GM12892 (cell line): ENCODE results near the gene STPG2.

Source experiments
- DNase-seq: peaks from one replicate; pipeline ENCODE4 v3.0.0; 2011; ENCODE audit not compliant: insufficient read length
- FAIRE-seq: peaks from 2 replicates; lab custom pipeline; 2011; peaks lifted over from hg19 to GRCh38; lab: Jason Lieb, UNC
- POLR2A ChIP-seq: IDR thresholded peaks from 2 replicates; pipeline ENCODE4 v1.6.1; 2011; ENCODE audit warnings: low read depth, low read length, control low read depth
- POLR2AphosphoS5 ChIP-seq: IDR thresholded peaks from 2 replicates; pipeline ENCODE4 v1.6.1; 2011; ENCODE audit warnings: low read depth, low read length, control low read depth
- TAF1 ChIP-seq: IDR thresholded peaks from 2 replicates; pipeline ENCODE4 v1.6.1; 2011; ENCODE audit warnings: low read depth, mild to moderate bottlenecking, control low read depth, low read length, borderline replicate concordance

Gene STPG2

DNA sequence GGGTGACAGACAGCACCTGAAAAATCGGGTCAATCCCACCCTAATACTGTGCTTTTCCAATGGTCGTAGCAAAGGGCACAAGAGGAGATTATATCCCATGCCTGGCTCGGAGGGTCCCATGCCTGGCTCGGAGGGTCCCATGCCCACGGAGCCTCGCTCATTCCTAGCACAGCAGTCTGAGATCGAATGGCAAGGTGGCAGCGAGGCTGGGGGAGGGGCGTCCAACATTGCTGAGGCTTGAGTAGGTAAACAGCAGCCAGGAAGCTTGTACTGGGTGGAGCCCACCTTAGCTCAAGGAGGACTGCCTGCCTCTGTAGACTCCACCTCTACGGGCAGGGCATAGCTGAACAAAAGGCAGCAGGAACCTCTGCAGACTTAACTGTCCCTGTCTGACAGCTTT, 365.1 kb downstream of the STPG2 start:
- FAIRE-seq (no peak), DNase-seq (no peak)
- no peak for TF ChIP-seq POLR2AphosphoS5
- no peak for TF ChIP-seq POLR2A
- TF ChIP-seq TAF1: no peak

DNA sequence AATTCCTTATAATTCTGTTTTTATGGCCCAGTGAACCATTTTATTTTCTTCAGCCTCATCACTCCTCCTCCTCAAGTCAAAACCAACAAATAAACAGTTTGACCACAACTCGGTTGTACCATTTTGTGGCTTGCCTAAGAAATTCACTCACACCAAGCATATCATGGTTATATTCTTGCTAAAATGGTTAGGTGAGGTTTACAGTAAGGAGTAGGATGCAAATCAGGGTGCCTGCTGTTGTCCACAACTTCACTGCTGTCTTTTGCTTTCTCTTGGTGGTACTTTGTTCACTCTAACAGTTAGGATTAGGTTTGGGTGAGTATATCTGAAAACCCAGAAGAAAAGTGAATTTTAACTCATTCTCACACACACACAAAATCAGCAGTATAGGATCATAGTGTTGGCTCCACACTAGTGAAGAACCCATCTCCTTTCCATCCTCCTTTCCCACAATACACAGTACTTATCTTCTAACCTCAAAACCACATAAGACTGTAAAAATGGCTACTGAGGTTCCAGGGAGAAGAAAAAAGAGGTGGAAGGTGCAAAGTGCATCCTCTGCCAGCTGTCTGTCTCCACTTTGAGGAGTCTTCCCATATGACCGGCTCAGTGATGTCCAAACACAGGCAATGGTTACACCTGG, 368.8 kb downstream of the STPG2 start:
- TF ChIP-seq POLR2AphosphoS5 (no peak), TAF1 (no peak), POLR2A (no peak)
- no peak for DNase-seq
- FAIRE-seq: no peak

DNA sequence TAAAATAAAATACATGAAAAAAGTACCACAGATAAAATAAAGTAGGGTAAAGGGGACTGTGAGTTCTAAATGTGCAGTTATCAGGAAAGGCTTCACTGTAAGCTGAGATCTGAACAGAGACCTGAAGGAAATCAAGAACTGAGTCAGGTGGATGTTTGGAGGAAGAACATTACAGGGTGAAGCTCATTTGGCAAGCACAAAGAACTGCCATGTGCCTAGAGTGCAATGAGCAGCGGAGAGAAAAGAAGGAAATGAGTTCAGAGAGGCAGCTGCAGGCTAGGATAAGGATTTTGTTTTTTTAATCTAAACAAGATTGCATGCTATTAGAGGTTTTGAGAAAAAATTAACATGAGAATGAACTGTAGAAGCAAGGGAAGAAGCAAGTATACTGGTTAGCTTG, 373.1 kb downstream of the STPG2 start:
- DNase-seq: no peak
- TF ChIP-seq POLR2A: no peak
- no peak for TF ChIP-seq TAF1
- no peak for TF ChIP-seq POLR2AphosphoS5
- no peak for FAIRE-seq

DNA sequence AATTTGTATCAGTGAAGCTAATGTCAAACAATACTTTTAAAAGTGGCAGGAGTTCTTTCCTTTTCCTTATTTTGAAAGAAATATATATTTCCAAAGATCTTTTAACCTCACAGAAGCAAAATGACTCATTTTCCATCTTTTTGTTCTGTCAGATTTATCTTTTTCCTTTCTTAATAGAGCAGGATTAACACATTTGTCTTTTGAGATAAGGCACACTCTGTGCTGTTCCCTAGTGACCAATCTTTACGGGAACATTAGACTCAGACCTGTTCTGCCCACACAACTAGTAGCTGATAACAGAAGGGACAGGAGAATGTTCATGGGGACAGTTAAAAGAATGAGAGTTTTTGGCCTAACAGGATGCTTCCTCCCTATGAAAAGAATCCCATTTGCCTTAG, 381.2 kb downstream of the STPG2 start:
- no peak for TF ChIP-seq POLR2A
- TF ChIP-seq TAF1: no peak
- TF ChIP-seq POLR2AphosphoS5: no peak
- no peak for DNase-seq
- no peak for FAIRE-seq

DNA sequence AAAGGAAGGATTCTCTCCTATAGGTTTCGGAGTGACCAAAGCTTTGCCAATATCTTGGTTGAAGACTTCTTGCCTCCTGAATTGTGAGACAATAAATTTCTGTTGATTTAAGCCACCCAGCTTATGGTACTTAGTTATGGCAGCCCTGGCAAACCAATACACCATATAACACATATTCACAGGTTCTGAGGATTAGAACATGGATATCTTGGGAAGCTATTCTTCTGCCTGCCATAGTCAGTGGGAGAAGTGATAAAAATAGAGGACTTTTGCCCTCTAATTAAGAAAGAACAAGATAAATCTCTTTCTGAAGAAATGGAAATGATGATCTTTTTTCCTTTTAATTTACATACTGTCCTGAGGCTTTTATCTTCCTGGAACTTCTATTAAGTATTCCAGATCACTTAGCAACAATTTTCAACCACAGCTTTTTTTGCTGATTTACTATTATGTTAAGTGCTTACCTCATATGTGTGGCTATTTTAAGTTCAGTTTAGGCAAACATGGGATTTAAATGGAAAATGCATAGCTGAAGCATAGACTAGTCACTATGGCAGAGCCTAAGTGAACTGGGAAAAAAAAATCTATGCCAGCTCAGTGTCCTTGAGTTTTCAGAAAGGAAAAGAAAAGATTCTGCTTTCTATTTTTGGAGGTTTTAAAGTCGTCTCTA, 381.7 kb downstream of the STPG2 start:
- no peak for TF ChIP-seq POLR2AphosphoS5
- no peak for TF ChIP-seq POLR2A
- TF ChIP-seq TAF1: no peak
- DNase-seq (no peak), FAIRE-seq (no peak)

DNA sequence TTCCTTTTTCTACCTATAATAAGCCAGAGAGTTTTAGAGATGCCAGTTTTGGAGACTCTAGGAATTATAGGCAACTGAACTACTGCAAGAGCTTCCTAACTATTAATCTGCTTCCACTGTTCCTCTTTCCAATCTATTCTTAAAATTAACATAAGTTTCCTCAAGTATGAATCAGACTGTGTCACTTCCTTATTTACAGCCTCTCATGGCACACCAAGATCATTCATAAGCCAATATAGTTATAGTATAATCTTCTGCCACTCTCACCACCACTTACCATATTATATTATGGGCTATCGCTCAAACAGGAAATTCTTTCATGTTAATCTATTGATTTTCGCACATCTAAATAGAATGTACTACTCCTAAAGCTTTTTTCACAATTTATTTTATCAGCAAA, 383.5 kb downstream of the STPG2 start:
- DNase-seq: no peak
- no peak for TF ChIP-seq POLR2A
- TF ChIP-seq TAF1: no peak
- no peak for TF ChIP-seq POLR2AphosphoS5

DNA sequence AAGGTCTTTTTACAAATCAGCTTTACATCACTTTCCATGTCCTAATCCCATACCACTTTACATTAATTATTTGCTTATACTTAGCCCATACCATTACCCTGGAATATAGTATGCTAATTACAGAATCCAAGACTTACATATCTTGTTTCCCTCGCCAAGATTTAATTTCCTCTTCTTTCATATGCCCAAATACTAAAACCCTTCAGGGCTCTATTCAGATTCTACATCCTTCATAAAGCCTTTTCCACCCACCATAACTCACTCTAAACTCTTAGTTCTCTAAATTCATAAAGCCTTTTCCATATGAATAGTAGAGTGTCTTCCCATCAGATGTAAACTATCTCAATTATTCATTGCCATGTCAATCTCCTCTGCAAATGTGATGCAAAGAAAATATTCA, 390.7 kb downstream of the STPG2 start:
- no peak for DNase-seq
- no peak for TF ChIP-seq TAF1
- no peak for TF ChIP-seq POLR2A
- no peak for TF ChIP-seq POLR2AphosphoS5
- FAIRE-seq: no peak

More for the DNA sequence above, 383.5 kb downstream of the STPG2 start:
- no peak for FAIRE-seq

DNA sequence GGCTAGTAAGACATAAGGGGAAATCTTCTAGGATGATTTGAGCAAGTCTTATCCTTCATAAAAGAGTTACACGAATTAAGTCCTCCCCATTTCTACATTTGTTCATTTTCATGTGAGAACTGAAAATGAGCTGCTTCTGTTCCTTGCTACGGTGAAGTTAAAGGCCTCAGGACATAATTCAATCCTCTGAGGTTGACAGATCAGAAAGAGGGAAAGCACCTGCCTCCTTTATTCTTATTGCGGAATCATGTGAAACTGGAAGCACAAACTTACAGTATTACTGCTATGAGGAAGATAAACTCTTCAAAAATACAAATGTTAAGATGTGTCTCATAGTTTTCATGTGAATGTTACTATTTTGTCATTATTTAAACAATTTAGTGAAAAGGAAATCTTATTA, 395.3 kb downstream of the STPG2 start:
- TF ChIP-seq POLR2A (no peak), POLR2AphosphoS5 (no peak), TAF1 (no peak)
- DNase-seq: no peak
- no peak for FAIRE-seq

DNA sequence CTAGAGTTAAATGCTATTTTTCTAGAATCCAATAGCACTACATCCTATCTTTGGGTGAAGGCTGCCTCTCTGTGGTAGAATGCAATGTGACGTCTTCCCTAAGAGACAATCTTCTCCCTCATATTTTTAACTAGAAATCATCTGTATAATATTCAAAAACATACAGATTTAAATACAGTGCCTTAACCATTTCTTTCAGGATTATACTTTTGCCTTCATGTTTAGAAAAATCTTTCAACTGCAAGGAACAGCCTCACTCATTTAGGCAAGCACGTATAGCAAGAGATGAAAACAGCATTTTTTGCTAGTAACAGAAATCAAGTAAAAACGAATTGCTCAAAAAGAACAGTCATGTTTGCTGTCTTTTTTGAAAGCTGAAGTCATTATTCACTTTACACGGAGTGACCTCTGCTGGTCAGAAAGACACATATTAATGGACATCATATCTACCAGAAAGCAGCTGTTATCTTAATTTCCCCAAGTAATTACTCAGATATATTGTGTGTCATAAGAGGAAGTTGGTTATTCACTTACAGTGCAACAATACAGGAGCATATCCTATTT, 422.3 kb downstream of the STPG2 start:
- TF ChIP-seq POLR2A (no peak), POLR2AphosphoS5 (no peak), TAF1 (no peak)
- FAIRE-seq: no peak
- DNase-seq: no peak

DNA sequence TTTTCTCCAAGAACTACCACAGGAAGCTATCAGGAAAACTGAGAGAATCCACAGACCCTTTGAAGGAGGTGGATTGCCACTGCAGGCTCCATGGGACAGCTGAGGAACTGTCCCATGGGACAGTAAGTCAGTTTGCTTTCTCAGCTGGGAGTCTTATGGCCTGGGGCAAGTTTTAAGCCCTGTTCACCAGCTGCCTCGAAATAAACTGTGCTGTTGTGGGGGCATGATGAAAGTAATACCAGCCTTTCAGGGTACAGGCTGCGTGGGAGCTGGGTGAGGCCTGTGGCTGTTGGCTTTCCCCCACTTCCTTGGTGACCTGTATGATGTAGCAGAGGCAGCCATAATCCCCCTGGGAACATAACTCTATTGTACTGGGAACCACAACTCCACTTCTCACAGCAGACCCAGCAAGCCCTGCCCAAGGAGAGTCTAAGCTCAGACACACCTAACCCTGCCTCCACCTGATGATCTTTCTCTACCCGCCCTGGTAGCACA, 452.1 kb downstream of the STPG2 start:
- no peak for DNase-seq
- TF ChIP-seq TAF1: no peak
- TF ChIP-seq POLR2A: no peak
- no peak for TF ChIP-seq POLR2AphosphoS5
- no peak for FAIRE-seq

DNA sequence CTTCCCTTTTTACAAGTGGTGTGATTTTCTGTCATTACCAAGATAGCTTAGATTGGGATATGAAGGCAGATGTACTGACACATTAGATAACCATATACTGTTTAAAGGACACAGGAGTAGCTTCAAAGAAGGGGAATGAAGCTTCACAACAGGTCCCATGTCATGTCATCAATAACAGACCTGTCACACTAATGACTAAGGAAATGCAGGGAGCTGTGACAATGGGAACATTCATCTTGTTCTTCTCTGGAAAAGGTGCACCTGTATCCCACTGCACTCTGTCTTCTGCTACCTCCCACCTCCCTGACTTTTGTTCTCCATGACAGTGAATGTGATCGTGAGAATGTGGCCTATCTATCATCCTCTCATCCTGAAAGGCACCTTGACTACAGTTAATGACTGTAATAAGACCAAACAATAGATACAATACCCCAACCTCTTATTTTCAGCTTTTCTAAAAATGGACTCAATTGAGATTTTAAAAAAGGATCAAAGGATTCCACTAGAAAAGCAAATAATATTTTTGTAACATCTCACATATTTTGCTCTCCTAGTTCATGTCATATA, 472.5 kb downstream of the STPG2 start:
- TF ChIP-seq TAF1 (no peak), POLR2AphosphoS5 (no peak), POLR2A (no peak)
- FAIRE-seq: no peak
- no peak for DNase-seq

DNA sequence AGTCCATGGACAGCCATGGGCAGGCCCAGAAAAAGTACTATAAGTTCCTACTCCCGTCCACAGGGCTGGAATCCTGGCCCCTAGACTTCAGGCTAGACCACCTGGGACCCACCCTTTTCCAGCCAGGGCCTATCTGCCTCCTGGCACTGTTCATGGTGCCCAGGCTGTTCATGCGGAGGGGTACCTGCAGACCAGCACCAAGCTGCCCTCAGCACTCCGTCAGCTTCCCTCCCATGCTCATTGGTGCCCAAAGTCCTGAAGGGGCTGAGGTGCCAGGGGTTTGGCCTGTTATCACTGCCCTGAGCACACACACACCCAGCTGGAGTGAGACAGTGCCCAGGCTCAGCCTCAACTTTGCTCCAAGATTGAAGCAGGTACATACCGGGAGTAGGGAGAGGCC, 477.7 kb downstream of the STPG2 start:
- FAIRE-seq (no peak), DNase-seq (no peak)
- TF ChIP-seq POLR2AphosphoS5: no peak
- no peak for TF ChIP-seq POLR2A
- TF ChIP-seq TAF1: no peak

DNA sequence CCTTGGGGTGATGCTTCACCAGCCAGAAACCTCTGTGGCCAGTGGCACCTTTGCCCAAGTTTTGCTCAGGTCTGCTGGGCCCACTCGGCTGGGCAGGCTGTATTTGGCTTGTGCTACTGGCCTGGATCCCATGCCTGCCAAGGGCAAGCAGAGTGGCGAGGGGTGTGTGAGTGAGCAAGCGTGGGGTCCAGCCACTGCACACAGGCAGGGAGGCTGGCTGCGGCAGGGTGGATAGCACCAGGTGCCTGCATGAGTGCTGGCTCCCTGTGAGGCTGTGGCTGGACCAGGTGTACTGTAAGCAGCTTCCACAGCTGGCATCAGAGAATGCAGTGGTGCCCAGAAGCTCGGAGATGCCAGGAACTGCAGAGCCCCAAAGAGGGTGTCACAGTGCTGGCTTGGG, 478.5 kb downstream of the STPG2 start:
- no peak for FAIRE-seq
- TF ChIP-seq POLR2AphosphoS5 (no peak), TAF1 (no peak), POLR2A (no peak)
- no peak for DNase-seq
